DMS79 (cell line): ENCODE measurements around the gene SLCO2B1.
A peak's percentile ranks its signal among the peaks of the same experiment; 100 is the strongest.

Source experiments
- DNase-seq: peaks from one replicate; lab custom pipeline; 2025; lab: John Stamatoyannopoulos, UW

The SLCO2B1 gene

DNA sequence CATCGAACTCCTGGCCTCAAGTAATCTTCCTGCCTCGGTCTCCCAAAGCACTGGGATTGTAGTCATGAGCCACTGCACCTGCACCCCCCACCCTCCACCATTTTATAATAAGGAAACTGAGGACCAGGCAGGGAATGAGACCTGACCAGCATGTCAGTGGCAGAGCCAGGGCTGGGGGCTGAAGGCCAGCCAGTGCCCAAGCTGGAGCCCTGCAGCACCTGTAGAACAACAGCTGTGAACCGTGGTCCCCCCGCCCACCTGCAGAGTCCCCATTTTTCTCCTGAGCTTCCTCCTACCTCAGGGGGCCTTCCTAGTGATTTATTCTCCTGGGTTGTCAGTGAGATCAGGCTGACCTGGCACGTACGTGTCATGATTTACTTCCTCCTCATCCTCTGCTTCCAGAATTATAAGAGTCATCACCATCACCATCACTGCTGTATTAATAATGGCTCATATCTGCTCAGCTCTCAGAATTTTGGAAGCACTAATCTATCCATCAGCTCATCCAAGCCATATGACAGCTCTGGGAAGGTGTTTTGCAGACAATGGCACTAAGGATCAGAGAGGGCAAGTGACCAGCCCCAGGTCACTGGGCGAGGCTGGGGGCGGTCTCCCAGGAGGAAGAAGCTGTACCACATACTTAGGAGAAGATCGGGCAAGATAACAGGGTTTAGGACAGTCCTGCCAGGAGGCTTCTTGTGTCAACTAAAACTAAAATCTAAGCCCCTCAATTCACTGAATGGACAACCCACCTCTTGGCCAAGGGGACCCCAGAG lies 5.5 kb upstream of the SLCO2B1 start:
- no peak for DNase-seq

GRCh38 chr11:75145972-75146519 lies 4.9 kb upstream of the SLCO2B1 start:
- DNase-seq, result no peak

- no peak for DNase-seq
These were observed 4.2 kb upstream of the SLCO2B1 start for GRCh38 chr11:75146711-75147110.

DNA sequence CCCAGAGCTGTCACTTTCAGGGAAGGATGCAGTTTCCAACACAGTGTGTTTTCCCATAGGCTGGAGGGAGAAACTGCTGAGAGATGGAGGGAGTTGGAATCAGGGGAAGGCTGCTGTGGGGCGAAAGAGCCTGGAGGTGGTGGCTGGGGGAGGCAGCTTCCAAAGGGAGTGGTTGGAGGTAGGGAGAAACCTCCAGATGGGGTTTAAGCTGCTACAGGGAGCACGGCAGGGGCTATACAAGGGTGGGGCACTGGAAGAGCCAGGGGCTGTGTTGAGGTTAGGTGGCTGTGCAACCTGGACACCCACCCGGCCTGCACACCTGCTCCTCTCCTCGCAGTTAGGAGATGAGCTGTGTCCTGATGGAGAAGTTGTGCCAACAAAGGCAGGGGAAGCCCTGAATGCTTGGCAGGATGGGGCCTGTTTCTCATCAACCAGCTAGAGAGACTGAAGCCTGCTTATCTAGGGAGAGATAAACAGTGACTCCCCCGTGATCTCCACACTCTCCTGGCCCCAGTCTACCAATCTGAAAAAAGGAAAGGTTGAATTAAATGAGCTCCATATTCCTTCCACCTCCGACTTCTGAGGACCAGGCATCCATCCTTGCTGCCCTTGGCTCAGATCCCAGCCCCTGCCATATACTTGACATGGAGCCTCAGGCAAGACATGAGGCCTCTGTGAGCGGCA lies 3.6 kb upstream of the SLCO2B1 start:
- peak; percentile 77 for DNase-seq

DNA sequence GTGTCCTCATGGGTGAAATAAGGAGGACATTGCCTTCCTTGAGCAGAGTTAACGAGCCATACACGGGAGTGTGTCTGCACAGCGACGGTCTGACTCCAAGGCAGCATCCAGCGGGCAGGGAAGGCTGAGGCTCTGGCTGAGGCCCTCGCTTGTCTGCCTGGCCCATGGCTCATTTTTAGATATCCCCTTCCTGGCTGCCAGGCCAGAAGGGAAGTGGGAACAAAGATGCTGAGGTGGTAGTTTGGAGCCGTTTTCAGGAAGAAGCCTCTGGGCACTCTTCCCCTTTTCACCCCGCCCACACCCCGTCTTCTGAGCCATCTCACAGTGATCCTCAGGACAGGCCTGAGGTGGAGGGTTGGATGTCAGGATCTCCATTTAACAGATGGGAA lies 3.0 kb upstream of the SLCO2B1 start:
- DNase-seq, result no peak

DNA sequence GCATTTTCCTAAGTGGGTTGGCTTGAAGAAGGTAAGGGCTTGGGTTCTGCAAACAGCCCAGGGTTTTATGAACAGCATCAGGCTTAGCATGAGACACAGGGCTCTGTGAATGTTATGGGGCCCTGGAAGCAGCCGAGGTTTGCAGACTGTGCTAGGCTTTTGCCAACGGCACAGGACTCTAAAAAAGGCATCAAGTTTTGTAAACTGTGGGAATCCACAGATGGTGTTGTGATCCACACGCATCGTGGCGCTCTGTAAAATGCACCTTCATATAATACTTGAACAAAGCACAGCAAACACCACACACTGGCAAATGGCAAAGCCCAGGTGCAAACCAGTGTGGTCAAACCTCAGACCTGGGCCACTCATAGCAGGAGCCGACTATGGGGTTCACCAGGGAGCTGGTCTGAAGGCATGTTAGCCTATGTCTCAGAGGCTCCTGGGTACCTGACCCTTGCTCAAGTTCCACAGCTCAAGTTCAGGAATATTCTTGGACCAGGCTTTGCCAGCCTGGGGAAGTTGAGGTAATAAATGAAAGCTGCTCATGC lies 2.4 kb upstream of the SLCO2B1 start:
- DNase-seq, result no peak

DNA sequence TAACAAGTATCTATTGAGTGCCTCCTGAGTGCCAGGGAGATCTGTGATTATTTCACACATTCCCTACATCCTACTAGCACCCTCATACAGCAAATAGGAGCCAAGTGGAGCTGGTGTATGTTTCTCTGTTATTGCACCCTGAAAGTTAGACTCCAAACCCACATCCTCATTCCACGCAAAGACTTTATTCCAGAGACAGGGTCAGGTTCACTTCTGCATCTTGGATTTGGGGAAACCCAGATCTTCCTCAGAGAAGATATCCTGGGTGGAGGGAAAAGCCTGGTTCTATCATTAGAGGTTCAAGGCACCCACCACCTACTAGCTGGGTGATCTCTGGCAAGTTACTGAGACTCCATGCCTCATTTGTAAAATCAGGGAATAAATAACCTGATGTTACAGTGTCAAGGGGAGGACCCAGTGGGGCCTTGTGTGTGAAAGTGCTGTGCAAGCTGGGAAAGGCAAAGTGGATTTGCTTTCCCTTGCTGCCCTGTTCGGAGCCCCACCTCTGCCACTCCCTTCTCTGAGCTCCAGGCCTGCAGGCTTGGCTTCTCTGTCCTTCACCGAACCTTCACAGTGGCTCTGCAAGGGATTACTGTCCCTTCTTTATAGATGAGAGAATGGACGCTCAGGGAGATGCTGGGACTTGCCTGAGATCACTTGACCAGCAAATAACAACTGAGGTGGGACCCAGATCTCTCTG lies 991 bp upstream of the SLCO2B1 start:
- no peak for DNase-seq

DNA sequence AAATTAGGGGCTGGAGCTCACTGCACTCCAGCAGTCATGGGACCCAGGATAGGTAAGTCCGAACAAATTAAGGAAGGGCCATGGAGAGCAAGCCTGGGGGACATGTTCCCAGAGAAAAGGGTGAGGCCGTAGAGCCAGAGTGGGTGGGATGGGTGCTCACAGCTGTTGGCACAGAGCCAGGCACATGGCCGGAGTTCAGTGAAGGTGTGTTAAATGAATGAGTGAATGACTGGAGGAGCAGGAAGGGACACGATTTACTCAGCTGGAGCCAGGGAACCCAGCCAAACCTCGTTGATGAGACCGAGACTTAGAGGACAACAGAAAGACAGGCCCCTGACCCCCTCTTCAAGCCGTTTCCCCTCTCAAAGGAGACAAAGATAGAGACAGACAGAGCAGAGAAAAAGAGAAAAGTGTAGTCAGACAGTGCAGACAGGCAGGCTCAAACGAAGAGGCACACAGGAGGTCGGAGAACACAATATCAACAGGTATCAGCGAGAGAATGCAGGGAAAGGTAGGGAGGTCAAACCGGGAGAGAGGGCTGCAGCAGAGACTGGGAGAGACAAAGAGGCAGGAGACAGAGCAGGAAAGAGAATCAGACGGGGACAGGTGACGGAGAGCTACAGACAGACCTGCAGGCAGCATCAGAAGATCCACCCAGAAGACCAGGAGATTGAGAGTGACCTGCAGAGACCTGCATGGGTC lies 590 bp downstream of the SLCO2B1 start:
- no peak for DNase-seq

DNA sequence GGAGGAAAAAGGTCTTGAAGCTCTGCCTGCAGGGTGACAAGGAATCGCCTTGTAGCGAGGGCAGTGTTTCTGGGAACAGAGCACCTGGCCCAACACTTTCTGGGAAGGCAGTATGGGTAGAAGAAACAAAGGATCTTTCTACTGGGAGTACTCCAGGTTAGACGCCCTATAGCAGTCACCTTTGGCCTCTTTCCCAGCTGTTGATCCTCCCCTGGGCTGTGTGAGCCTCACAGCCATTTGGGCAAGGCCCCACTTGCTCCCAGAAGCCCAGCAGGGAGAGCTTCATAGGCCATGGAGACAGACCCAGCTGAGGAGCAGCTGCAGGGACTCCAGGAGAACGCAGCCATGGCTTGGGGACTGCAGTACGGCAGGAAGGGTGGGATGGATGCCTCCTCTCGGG lies 1.2 kb downstream of the SLCO2B1 start:
- no peak for DNase-seq

GRCh38 chr11:75152651-75153427 lies 1.9 kb downstream of the SLCO2B1 start:
- DNase-seq, result no peak

DNA sequence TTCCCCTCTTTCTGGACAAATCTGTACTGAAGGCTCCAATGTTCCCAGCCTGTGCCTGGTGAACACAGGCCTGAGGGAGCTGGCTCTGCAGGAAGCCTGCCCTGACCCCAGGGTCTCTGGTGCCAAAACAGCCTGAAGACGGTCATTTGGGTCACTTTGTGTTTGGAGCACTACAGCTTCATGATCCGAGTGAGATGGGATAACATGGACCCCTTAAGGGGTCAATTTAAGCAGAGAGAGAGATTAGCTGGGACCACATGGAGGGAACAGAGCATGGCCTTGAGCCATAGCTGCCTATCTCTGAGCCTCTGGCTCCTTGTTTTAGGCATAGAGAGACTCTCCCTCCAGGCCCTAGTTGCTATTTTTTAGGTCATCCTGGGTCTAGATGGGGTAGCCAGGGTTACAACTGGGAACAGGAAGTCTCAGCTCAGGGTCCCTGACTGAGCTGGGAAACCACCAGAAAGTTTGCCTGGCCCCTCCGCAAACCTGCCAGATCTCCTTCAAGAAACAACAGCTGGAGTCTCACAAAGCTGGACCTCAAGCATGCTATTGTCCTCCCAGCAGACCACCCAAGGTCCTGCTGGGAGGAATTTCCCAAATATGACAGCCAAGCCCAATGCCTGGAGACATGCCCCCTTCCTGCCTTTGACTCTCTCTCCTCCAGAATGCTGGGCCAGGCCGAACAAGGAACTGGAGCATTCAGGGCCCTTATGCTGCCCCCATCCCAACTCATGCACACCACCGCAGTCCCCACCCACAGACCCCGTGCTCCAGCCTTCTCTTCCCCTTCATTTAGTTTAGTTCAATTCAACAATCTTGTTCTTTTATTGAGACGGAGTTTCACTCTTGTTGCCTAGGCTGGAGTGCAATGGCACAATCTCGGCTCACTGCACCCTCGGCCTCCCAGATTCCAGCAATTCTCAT lies 4.0 kb downstream of the SLCO2B1 start:
- no peak for DNase-seq

GRCh38 chr11:75155570-75156422 lies 4.9 kb downstream of the SLCO2B1 start:
- no peak for DNase-seq

DNA sequence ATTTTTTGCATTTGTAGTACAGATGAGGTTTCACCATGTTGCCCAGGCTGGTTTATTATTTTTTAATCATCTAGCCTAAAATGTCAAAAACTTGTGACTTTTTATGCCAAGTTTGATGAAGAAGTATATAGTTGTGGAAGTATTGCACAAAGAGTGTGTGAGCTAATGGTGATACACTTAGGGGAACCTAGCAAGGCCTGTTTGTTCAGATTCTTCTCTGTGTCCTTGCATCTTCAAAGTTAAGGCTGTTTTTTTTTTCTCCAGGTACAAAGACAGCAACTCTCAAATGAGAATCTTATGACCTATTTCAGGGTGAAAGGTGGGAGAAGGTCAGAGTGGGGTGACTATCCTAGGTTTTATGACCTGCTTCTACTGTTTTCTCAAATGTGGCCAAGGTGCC lies 7.3 kb downstream of the SLCO2B1 start:
- DNase-seq, result no peak

DNA sequence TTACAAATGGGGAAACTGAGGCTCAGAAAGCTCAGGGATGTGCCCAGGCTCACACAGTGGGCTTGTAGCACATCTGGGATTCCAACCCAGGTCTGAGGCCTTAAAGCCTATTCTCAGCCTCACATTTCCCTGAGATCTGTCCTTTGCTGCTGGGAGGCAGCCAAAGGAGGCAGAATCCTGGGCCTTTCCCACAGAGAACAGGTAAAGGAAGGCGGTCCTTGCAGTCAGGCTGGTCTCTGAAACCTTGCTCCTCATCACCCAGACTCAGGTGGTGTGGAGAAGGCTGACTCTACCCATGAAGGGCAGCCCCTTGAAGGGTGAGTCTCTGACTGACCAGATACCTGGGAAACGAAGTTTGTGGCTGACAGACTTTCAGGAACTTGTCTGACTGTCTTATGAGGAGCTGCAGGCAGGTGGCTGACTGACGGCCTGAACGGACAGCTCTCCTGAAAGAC lies 7.8 kb downstream of the SLCO2B1 start:
- DNase-seq, result no peak

DNA sequence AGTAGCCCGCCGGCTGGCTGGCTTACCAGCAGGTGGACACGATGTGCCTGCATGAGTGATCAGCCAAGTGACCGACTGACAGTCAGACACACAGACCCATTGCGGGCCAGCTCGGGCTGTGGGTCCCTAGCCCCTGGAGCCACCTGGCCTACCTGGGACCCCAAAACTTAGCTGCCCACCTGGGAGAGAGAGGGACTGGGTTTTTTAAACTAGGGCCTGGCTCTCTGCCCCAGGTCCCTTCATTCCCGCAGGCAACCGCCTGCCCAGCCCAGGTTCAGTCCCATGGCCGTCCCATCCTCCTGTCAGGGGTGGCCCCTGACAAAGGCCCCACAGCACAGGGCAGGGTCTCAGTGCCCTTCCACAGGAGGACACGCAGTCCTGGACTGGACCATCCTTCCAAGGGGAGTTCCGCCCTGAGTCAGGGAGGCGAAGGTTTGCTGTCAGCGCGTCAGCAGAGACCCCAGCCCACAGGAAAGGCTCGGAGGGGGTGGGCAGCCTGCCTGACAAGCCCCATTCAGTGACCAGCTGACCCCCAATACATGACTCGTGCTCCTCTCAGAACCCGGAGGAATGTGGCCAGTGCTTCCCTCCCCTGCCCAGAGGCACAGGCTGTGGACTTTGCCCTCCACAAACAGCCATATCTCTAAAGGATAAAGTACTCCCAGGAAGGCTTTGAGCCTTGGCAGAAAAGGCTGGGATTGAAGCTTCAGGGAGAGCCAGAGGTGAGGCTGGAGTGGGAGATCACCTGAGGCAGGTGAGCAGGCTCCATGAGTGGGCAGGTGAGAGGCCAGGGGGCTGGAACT lies 8.4 kb downstream of the SLCO2B1 start:
- no peak for DNase-seq

DNA sequence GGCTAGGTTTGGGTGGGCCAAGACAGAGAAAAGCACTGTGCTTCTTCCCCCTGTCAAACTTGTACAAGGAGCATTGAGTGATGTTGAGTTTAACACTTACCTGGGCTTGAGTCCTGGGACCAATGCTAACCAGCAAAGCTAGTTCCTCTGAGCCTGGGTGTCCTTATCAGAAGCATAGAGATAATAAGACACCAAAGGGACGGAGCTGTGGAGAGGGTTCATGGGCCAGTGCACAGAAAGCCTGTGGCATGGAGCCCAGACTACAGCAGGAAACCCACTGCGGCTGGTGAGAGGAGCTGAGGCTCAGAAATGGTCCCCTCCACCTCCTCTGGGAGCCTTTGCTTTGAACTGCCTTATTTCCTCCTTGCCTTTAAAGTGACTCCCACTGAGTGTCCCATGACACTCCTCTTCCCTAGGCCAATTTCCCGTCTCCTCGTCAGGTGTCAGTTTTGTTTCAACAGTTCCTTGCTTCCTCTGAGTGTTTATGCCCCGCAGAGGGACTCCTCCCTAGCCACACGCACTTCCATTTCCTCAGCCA lies 9.4 kb downstream of the SLCO2B1 start:
- peak; percentile 69 for DNase-seq

DNA sequence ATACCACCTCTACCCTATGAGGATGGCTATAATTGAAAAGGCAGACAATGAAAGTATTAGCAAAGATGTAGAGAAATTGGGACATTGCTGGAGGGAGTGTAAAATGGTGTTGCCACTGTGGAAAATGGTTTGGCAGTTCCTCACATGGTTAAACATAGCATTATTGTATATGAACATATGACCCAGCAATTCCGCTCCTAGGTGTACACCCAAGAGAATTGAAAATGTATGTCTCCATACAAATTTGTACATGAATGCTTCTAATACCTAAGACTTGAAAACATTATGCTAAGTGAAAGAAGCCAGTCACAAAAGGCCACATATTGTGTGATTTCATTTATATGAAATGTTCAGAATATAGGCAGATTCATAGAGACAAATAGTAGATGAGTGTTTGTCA lies 10.0 kb downstream of the SLCO2B1 start:
- no peak for DNase-seq
